HepG2 (cell line): ENCODE measurements around the gene MVB12A. TPM values are rescaled to one million over a fixed set of nuclear protein-coding genes. Genes with fewer than 3 reads are reported as not detected.

Experiments
- ATM ChIP-seq: fragments of 450-650 bp; IDR thresholded peaks from 2 replicates; pipeline ENCODE4 v1.7.1; 2017; ENCODE audit warnings: mild to moderate bottlenecking, borderline replicate concordance
- CEBPZ ChIP-seq: IDR thresholded peaks from 2 replicates; pipeline ENCODE4 v1.6.1; 2012; ENCODE audit warnings: low read length, improper control_type of control experiment
- CREM ChIP-seq, 2 experiments: sonication (generic) in 1 of 2; formaldehyde crosslinking in 1 of 2; IDR thresholded peaks; 2 replicates each; pipeline versions ENCODE4 v1.4.0 to v1.6.1; 2016 to 2020; ENCODE audit warnings: antibody characterized with exemption in 1 of 2, mild to moderate bottlenecking in 1 of 2, missing genetic modification reagents in 1 of 2
- FOSL2 ChIP-seq: sonication (generic); formaldehyde crosslinking; IDR thresholded peaks from 2 replicates; pipeline ENCODE4 v1.4.0; 2020; ENCODE audit warnings: missing genetic modification reagents
- GFI1 ChIP-seq: sonication (generic); formaldehyde crosslinking; IDR thresholded peaks from 2 replicates; pipeline ENCODE4 v1.5.0; 2020; ENCODE audit warnings: missing genetic modification reagents, mild to moderate bottlenecking, borderline replicate concordance
- MNT ChIP-seq: fragments of 450-650 bp; IDR thresholded peaks from 2 replicates; pipeline ENCODE4 v1.6.1; 2016
- NR2F6 ChIP-seq, 2 experiments: IDR thresholded peaks; 2 replicates each; pipeline ENCODE4 v1.6.1; 2016; ENCODE audit warnings: antibody characterized with exemption in 1 of 2, mild to moderate bottlenecking in 1 of 2
- USF2 ChIP-seq, 2 experiments: sonication (generic) in 1 of 2; formaldehyde crosslinking in 1 of 2; IDR thresholded peaks; 2 replicates each; pipeline versions ENCODE4 v1.5.1 to v1.6.1; 2011 to 2020; ENCODE audit warnings: borderline replicate concordance in 1 of 2, low read depth in 1 of 2, low read length in 1 of 2, mild to moderate bottlenecking in 1 of 2, missing genetic modification reagents in 1 of 2, moderate library complexity in 1 of 2
- ZBTB3 ChIP-seq: sonication (generic); formaldehyde crosslinking; IDR thresholded peaks from 2 replicates; pipeline ENCODE4 v1.4.0; 2020; ENCODE audit warnings: low read depth, mild to moderate bottlenecking, moderate library complexity, missing genetic modification reagents, borderline replicate concordance
- ZNF432 ChIP-seq: sonication (generic); formaldehyde crosslinking; IDR thresholded peaks from 2 replicates; pipeline ENCODE4 v1.5.0; 2020; ENCODE audit warnings: missing genetic modification reagents, mild to moderate bottlenecking, borderline replicate concordance
- ZNF501 ChIP-seq: sonication (generic); formaldehyde crosslinking; IDR thresholded peaks from 2 replicates; pipeline ENCODE4 v1.5.1; 2020; ENCODE audit warnings: mild to moderate bottlenecking, moderate library complexity, missing genetic modification reagents
- ZNF546 ChIP-seq: sonication (generic); formaldehyde crosslinking; conservative IDR thresholded peaks from 2 replicates; pipeline ENCODE4 v1.8.1; 2023; ENCODE audit warnings: mild to moderate bottlenecking, missing genetic modification reagents
- ZNF660 ChIP-seq: sonication (generic); formaldehyde crosslinking; IDR thresholded peaks from 2 replicates; pipeline ENCODE4 v1.5.1; 2020; ENCODE audit warnings: mild to moderate bottlenecking, low read depth, missing genetic modification reagents, borderline replicate concordance
- ZNF710 ChIP-seq: sonication (generic); formaldehyde crosslinking; IDR thresholded peaks from 2 replicates; pipeline ENCODE4 v1.5.0; 2020; ENCODE audit warnings: mild to moderate bottlenecking, missing genetic modification reagents, borderline replicate concordance
- ZNF792 ChIP-seq: IDR thresholded peaks from 2 replicates; pipeline ENCODE4 v1.6.1; 2016
- ZNF883 ChIP-seq: sonication (generic); formaldehyde crosslinking; IDR thresholded peaks from 2 replicates; pipeline ENCODE4 v1.5.1; 2020; ENCODE audit warnings: mild to moderate bottlenecking, missing genetic modification reagents; ENCODE audit errors: not compliant biosample characterization
- ZSCAN31 ChIP-seq: sonication (generic); formaldehyde crosslinking; IDR thresholded peaks from 2 replicates; pipeline ENCODE4 v1.5.0; 2020; ENCODE audit warnings: low read depth, mild to moderate bottlenecking, missing genetic modification reagents
- polyA plus RNA-seq, 8 experiments: library from polyadenylated mRNA; depleted of rRNA in 3 of 8; stranded (reverse) in 7 of 8; unstranded in 1 of 8; fragments of >200 nt; fragmentation: Illumina TruSeq in 4 of 8; extraction: Trizol in 4 of 8; gene quantifications; 2 replicates each; pipeline versions ENCODE4 v1.2.1 to v1.2.3, GENCODE V29; 2011 to 2016; ENCODE audit warnings: low read depth in 4 of 8, missing spikeins in 1 of 8, mixed read lengths in 1 of 8; ENCODE audit not compliant: insufficient read depth in 1 of 8
- total RNA-seq, 5 experiments: library from RNA; depleted of rRNA; stranded (reverse); fragments of >200 nt; fragmentation: Illumina TruSeq; extraction: Trizol; gene quantifications; 2 replicates each; pipeline ENCODE4 v1.2.3, GENCODE V29; 2016; ENCODE audit warnings: low read depth in 1 of 5

MVB12A gene
- total and polyA plus RNA-seq, 2 of the 13 experiments (the other 11 are each of a cell fraction or from before 2014, with no cell fraction given): 35.7 to 36.1 TPM

GRCh38 chr19:17419621-17420474 lies at the start of gene MVB12A (continued):
- TF ChIP-seq CEBPZ (no peak), CREM (IDR thresholded peaks at IDR 0.05) (peak; percentile 92), CREM (CRISPR knock-in tag; IDR thresholded peaks at IDR 0.05) (no peak), GFI1 (CRISPR knock-in tag) (no peak; the same call in 1 of the 2 replicates), ZNF883 (CRISPR knock-in tag) (peak; percentile 21), ZNF710 (CRISPR knock-in tag) (no peak), ZNF546 (no peak), ZSCAN31 (peak; percentile 81), NR2F6 (IDR thresholded peaks at IDR 0.05) (no peak), NR2F6 (CRISPR knock-in tag; IDR thresholded peaks at IDR 0.05) (peak; percentile 36; the same call in 1 of the 2 replicates), ZBTB3 (CRISPR knock-in tag) (no peak; the same call in 1 of the 2 replicates), ZNF660 (CRISPR knock-in tag) (no peak), ATM (no peak), MNT (peak; percentile 71), ZNF501 (CRISPR knock-in tag) (peak; percentile 79), ZNF432 (CRISPR knock-in tag) (no peak), ZNF792 (CRISPR knock-in tag) (0 out of 2 replicates have a peak, but pooled peaks have one; percentile 60), USF2 (IDR thresholded peaks at IDR 0.05; ENCODE audit: low read depth, low read length) (no peak), USF2 (CRISPR knock-in tag; IDR thresholded peaks at IDR 0.05; ENCODE audit: borderline replicate concordance) (no peak), FOSL2 (peak; percentile 33)
